HepG2 (cell line): Measurements from ENCODE around the gene ARHGEF16. TPM values are rescaled to one million over a fixed set of nuclear protein-coding genes. Genes with fewer than 3 reads are reported as not detected.

Experiments
- GABPB1 ChIP-seq: IDR thresholded peaks from 2 replicates; pipeline ENCODE4 v1.6.1; 2016; ENCODE audit warnings: mild to moderate bottlenecking, missing genetic modification reagents, moderate library complexity, missing compliant biosample characterization
- SETDB1 ChIP-seq: sonication (generic); formaldehyde crosslinking; IDR thresholded peaks from 2 replicates; pipeline ENCODE4 v1.5.1; 2020; ENCODE audit warnings: missing genetic modification reagents, mild to moderate bottlenecking, borderline replicate concordance
- TCF7L2 ChIP-seq: IDR thresholded peaks from 2 replicates; pipeline ENCODE4 v1.6.1; 2011; ENCODE audit warnings: mild to moderate bottlenecking, low read depth, low read length, moderate library complexity
- ZBTB38 ChIP-seq: sonication (generic); formaldehyde crosslinking; IDR thresholded peaks from 2 replicates; pipeline ENCODE4 v1.5.1; 2020; ENCODE audit warnings: mild to moderate bottlenecking, missing genetic modification reagents
- ZNF460 ChIP-seq: sonication (generic); formaldehyde crosslinking; IDR thresholded peaks from 2 replicates; pipeline ENCODE4 v1.5.1; 2020; ENCODE audit warnings: missing genetic modification reagents, mild to moderate bottlenecking, borderline replicate concordance
- ZNF891 ChIP-seq: sonication (generic); formaldehyde crosslinking; IDR thresholded peaks from 2 replicates; pipeline ENCODE4 v1.5.0; 2020; ENCODE audit warnings: mild to moderate bottlenecking, missing genetic modification reagents
- polyA plus RNA-seq, 8 experiments: library from polyadenylated mRNA; depleted of rRNA in 3 of 8; stranded (reverse) in 7 of 8; unstranded in 1 of 8; fragments of >200 nt; fragmentation: Illumina TruSeq in 4 of 8; extraction: Trizol in 4 of 8; gene quantifications; 2 replicates each; pipeline versions ENCODE4 v1.2.1 to v1.2.3, GENCODE V29; 2011 to 2016; ENCODE audit warnings: low read depth in 4 of 8, missing spikeins in 1 of 8, mixed read lengths in 1 of 8; ENCODE audit not compliant: insufficient read depth in 1 of 8
- total RNA-seq, 5 experiments: library from RNA; depleted of rRNA; stranded (reverse); fragments of >200 nt; fragmentation: Illumina TruSeq; extraction: Trizol; gene quantifications; 2 replicates each; pipeline ENCODE4 v1.2.3, GENCODE V29; 2016; ENCODE audit warnings: low read depth in 1 of 5
- TF ChIP-seq, protein P1 (sequence below): sonication (generic); formaldehyde crosslinking; IDR thresholded peaks from 2 replicates; pipeline ENCODE4 v1.4.0; 2020; ENCODE audit warnings: missing genetic modification reagents, borderline replicate concordance
- TF ChIP-seq, protein P2 (sequence below): sonication (generic); formaldehyde crosslinking; IDR thresholded peaks from 2 replicates; pipeline ENCODE4 v1.5.0; 2020; ENCODE audit warnings: missing genetic modification reagents
- TF ChIP-seq, protein P3 (sequence below): IDR thresholded peaks from 2 replicates; pipeline ENCODE4 v1.6.1; 2016; ENCODE audit warnings: mild to moderate bottlenecking
- TF ChIP-seq, protein P4 (sequence below): sonication (generic); formaldehyde crosslinking; IDR thresholded peaks from 2 replicates; pipeline ENCODE4 v1.5.1; 2020; ENCODE audit warnings: missing genetic modification reagents, mild to moderate bottlenecking, borderline replicate concordance
- TF ChIP-seq, protein P5 (sequence below): sonication (generic); formaldehyde crosslinking; conservative IDR thresholded peaks from 2 replicates; pipeline ENCODE4 v1.5.0; 2020; ENCODE audit warnings: missing genetic modification reagents
- TF ChIP-seq, protein P6 (sequence below): sonication (generic); formaldehyde crosslinking; IDR thresholded peaks from 2 replicates; pipeline ENCODE4 v1.4.0; 2020; ENCODE audit warnings: mild to moderate bottlenecking, low read depth, missing genetic modification reagents
- TF ChIP-seq, protein P7 (sequence below): sonication (generic); formaldehyde crosslinking; IDR thresholded peaks from 2 replicates; pipeline ENCODE4 v1.5.0; 2020; ENCODE audit warnings: missing genetic modification reagents, mild to moderate bottlenecking, borderline replicate concordance

Gene ARHGEF16
- total and polyA plus RNA-seq, 2 of the 13 experiments (the other 11 are each of a cell fraction or from before 2014, with no cell fraction given): 20.3 to 39.9 TPM

DNA sequence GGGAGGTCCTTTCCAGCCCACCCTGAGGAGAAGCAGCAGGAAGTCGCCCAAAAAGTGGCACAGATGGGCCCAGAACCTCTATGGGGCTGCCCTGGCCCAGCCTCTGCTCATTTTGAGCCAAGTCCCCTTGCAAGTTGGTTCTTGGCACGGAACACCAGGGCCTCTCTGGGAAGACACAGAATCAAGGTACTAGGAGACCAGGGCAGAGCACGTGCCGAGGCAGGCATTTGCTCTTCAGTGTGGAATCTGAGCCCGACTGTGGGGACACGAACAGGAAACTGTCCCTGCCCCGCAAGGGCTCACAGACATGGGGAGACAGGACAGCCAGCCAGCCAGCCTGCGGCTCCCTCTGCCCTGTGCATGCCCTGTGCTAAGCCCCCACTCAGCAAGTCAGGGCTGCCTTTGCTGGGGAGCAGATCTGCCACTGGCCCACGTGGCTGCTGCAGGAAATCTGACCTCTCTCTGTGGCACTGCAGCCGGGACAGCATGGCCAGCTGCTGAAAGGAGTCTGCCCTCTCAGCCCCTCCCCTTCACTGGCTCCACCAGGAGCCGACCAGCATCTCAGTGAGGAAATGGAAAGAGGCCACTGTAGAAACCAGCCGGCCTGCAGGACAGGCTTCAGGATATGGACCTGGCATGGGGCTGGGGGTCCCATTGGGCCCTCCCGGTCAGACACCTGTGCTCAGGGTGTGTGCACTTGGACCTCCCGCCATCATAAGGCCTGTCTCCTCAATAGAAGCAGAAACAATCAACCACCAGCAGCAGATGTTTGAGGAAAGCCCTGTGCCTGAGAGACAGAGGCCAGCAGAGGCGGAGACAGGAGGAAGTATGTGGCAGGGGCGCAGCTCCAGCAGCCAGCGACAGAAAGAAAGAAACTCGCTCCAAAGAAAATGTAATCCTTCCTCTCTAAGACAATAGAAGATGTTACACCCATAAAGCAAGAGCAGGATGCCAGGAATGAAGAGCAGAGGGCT lies 3.7 kb downstream of the ARHGEF16 start (continued):
- TF ChIP-seq, protein P1, sequence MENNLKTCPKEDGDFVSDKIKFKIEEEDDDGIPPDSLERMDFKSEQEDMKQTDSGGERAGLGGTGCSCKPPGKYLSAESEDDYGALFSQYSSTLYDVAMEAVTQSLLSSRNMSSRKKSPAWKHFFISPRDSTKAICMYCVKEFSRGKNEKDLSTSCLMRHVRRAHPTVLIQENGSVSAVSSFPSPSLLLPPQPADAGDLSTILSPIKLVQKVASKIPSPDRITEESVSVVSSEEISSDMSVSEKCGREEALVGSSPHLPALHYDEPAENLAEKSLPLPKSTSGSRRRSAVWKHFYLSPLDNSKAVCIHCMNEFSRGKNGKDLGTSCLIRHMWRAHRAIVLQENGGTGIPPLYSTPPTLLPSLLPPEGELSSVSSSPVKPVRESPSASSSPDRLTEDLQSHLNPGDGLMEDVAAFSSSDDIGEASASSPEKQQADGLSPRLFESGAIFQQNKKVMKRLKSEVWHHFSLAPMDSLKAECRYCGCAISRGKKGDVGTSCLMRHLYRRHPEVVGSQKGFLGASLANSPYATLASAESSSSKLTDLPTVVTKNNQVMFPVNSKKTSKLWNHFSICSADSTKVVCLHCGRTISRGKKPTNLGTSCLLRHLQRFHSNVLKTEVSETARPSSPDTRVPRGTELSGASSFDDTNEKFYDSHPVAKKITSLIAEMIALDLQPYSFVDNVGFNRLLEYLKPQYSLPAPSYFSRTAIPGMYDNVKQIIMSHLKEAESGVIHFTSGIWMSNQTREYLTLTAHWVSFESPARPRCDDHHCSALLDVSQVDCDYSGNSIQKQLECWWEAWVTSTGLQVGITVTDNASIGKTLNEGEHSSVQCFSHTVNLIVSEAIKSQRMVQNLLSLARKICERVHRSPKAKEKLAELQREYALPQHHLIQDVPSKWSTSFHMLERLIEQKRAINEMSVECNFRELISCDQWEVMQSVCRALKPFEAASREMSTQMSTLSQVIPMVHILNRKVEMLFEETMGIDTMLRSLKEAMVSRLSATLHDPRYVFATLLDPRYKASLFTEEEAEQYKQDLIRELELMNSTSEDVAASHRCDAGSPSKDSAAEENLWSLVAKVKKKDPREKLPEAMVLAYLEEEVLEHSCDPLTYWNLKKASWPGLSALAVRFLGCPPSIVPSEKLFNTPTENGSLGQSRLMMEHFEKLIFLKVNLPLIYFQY: no peak
- TF ChIP-seq, protein P2, sequence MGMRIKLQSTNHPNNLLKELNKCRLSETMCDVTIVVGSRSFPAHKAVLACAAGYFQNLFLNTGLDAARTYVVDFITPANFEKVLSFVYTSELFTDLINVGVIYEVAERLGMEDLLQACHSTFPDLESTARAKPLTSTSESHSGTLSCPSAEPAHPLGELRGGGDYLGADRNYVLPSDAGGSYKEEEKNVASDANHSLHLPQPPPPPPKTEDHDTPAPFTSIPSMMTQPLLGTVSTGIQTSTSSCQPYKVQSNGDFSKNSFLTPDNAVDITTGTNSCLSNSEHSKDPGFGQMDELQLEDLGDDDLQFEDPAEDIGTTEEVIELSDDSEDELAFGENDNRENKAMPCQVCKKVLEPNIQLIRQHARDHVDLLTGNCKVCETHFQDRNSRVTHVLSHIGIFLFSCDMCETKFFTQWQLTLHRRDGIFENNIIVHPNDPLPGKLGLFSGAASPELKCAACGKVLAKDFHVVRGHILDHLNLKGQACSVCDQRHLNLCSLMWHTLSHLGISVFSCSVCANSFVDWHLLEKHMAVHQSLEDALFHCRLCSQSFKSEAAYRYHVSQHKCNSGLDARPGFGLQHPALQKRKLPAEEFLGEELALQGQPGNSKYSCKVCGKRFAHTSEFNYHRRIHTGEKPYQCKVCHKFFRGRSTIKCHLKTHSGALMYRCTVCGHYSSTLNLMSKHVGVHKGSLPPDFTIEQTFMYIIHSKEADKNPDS: no peak
- TF ChIP-seq, protein P3, sequence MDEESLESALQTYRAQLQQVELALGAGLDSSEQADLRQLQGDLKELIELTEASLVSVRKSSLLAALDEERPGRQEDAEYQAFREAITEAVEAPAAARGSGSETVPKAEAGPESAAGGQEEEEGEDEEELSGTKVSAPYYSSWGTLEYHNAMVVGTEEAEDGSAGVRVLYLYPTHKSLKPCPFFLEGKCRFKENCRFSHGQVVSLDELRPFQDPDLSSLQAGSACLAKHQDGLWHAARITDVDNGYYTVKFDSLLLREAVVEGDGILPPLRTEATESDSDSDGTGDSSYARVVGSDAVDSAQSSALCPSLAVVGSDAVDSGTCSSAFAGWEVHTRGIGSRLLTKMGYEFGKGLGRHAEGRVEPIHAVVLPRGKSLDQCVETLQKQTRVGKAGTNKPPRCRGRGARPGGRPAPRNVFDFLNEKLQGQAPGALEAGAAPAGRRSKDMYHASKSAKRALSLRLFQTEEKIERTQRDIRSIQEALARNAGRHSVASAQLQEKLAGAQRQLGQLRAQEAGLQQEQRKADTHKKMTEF (CRISPR knock-in tag): no peak; the same call in 1 of the 2 replicates
- TF ChIP-seq ZBTB38 (CRISPR knock-in tag) (no peak), ZNF891 (CRISPR knock-in tag) (0 out of 2 replicates have a peak, but pooled peaks have one; percentile 63), GABPB1 (no peak), TCF7L2 (no peak), SETDB1 (no peak), ZNF460 (CRISPR knock-in tag) (no peak)
- TF ChIP-seq, protein P4, sequence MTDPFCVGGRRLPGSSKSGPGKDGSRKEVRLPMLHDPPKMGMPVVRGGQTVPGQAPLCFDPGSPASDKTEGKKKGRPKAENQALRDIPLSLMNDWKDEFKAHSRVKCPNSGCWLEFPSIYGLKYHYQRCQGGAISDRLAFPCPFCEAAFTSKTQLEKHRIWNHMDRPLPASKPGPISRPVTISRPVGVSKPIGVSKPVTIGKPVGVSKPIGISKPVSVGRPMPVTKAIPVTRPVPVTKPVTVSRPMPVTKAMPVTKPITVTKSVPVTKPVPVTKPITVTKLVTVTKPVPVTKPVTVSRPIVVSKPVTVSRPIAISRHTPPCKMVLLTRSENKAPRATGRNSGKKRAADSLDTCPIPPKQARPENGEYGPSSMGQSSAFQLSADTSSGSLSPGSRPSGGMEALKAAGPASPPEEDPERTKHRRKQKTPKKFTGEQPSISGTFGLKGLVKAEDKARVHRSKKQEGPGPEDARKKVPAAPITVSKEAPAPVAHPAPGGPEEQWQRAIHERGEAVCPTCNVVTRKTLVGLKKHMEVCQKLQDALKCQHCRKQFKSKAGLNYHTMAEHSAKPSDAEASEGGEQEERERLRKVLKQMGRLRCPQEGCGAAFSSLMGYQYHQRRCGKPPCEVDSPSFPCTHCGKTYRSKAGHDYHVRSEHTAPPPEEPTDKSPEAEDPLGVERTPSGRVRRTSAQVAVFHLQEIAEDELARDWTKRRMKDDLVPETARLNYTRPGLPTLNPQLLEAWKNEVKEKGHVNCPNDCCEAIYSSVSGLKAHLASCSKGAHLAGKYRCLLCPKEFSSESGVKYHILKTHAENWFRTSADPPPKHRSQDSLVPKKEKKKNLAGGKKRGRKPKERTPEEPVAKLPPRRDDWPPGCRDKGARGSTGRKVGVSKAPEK (CRISPR knock-in tag): 0 out of 2 replicates have a peak, but pooled peaks have one; percentile 49
- TF ChIP-seq, protein P5, sequence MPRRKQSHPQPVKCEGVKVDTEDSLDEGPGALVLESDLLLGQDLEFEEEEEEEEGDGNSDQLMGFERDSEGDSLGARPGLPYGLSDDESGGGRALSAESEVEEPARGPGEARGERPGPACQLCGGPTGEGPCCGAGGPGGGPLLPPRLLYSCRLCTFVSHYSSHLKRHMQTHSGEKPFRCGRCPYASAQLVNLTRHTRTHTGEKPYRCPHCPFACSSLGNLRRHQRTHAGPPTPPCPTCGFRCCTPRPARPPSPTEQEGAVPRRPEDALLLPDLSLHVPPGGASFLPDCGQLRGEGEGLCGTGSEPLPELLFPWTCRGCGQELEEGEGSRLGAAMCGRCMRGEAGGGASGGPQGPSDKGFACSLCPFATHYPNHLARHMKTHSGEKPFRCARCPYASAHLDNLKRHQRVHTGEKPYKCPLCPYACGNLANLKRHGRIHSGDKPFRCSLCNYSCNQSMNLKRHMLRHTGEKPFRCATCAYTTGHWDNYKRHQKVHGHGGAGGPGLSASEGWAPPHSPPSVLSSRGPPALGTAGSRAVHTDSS (CRISPR knock-in tag): no peak
- TF ChIP-seq, protein P6, sequence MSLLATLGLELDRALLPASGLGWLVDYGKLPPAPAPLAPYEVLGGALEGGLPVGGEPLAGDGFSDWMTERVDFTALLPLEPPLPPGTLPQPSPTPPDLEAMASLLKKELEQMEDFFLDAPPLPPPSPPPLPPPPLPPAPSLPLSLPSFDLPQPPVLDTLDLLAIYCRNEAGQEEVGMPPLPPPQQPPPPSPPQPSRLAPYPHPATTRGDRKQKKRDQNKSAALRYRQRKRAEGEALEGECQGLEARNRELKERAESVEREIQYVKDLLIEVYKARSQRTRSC (CRISPR knock-in tag): no peak
- TF ChIP-seq, protein P7, sequence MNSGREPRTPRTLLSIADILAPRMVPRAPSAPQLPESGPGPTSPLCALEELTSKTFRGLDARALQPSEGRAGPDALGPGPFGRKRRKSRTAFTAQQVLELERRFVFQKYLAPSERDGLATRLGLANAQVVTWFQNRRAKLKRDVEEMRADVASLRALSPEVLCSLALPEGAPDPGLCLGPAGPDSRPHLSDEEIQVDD: no peak
